SU-DHL-6 (cell line): ENCODE results near the gene JPH3.
"Not testable (repeated sequence)": the region's sequence is repeated elsewhere in the genome, so short reads cannot be mapped to it uniquely, and the experiment has no call there.

Experiments
- H2AFZ ChIP-seq: fragments of 200-600 bp; sonication (generic); 2 replicates; pipeline ENCODE4 v1.6.1; 2014; ENCODE audit warnings: low read depth, mild to moderate bottlenecking, moderate library complexity, mixed read lengths, antibody characterized with exemption, low read length; ENCODE audit not compliant: severe bottlenecking
- H3F3A ChIP-seq: fragments of 200-600 bp; shearing (Covaris generic); 2 replicates; pipeline ENCODE4 v1.6.0; 2016; ENCODE audit warnings: antibody characterized with exemption, mild to moderate bottlenecking; ENCODE audit not compliant: insufficient read depth
- H3K27ac ChIP-seq: fragments of 200-600 bp; sonication (generic); 2 replicates; pipeline ENCODE4 v1.5.1; 2016; ENCODE audit warnings: low read depth, mild to moderate bottlenecking, low read length, moderate library complexity, mixed read lengths
- H3K27me3 ChIP-seq: fragments of 200-600 bp; sonication (generic), shearing (Covaris generic); 2 replicates; pipeline ENCODE4 v1.6.0; 2014; ENCODE audit warnings: mild to moderate bottlenecking, low read length
- H3K36me3 ChIP-seq: fragments of 200-600 bp; sonication (generic); 2 replicates; pipeline ENCODE4 v1.6.1; 2014; ENCODE audit warnings: mild to moderate bottlenecking, low read length, mixed read lengths
- H3K4me2 ChIP-seq: fragments of 300-600, 200-600 bp; shearing (Covaris generic), sonication (generic); 2 replicates; pipeline ENCODE4 v1.6.0; 2014; ENCODE audit warnings: low read length, low read depth, mild to moderate bottlenecking; ENCODE audit not compliant: poor library complexity, severe bottlenecking
- H3K4me3 ChIP-seq: fragments of 200-600 bp; sonication (generic); 2 replicates; pipeline ENCODE4 v1.5.1; 2014; ENCODE audit warnings: antibody characterized with exemption, low read length, mild to moderate bottlenecking, mixed read lengths; ENCODE audit not compliant: insufficient read depth, poor library complexity, severe bottlenecking
- H3K79me2 ChIP-seq: fragments of 200-600 bp; sonication (generic); 2 replicates; pipeline ENCODE4 v1.6.1; 2014; ENCODE audit warnings: mild to moderate bottlenecking, low read length, moderate library complexity; ENCODE audit not compliant: insufficient read depth
- H3K9ac ChIP-seq: fragments of 200-600 bp; sonication (generic); 2 replicates; pipeline ENCODE4 v1.7.0; 2014; ENCODE audit warnings: mild to moderate bottlenecking, low read length
- H3K9me2 ChIP-seq: fragments of 200-600 bp; sonication (generic); replicated peaks from 2 replicates; pipeline ENCODE4 v1.6.1; 2014; ENCODE audit warnings: low read length; ENCODE audit not compliant: insufficient read depth
- H3K9me3 ChIP-seq: fragments of 200-600 bp; sonication (generic); 2 replicates; pipeline ENCODE4 v1.6.1; 2014; ENCODE audit warnings: low read length, mixed read lengths; ENCODE audit not compliant: insufficient read depth
- H4K20me1 ChIP-seq: fragments of 200-600 bp; sonication (generic); 2 replicates; pipeline ENCODE4 v1.6.1; 2014; ENCODE audit warnings: low read depth, mild to moderate bottlenecking, antibody characterized with exemption, low read length, moderate library complexity, mixed read lengths
- EZH2phosphoT487 ChIP-seq: fragments of 200-600 bp; sonication (generic), shearing (Covaris generic); conservative IDR thresholded peaks from 2 replicates; pipeline ENCODE4 v1.6.1; 2018; ENCODE audit warnings: mild to moderate bottlenecking, antibody characterized with exemption, low read length, moderate library complexity, mixed read lengths
- TF ChIP-seq, protein P1 (sequence below): fragments of 200-600 bp; sonication (generic); IDR thresholded peaks from one replicate; pipeline ENCODE4 v1.5.1; 2017; ENCODE audit warnings: antibody characterized with exemption, mild to moderate bottlenecking, low read length, moderate library complexity; ENCODE audit not compliant: insufficient read depth, poor library complexity, severe bottlenecking

JPH3 gene

DNA sequence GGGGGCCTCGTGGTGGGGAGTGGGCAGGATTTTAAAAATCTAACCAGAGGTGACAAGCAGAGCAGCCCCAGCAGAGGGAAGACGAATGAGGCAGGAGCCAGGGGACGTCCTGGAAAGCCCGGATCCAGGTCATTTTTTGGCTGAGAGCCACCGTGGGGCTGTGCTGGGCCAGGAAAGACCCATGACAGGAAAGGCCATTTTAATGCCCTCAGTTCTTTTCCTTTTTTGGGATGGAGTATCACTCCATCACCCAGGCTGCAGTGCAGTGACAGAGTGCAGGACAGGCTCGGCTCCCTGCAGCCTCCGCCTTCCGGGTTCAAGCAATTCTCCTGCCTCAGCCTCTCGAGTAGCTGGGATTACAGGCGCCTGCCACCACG, 30.5 kb upstream of the JPH3 start:
- Histone ChIP-seq H4K20me1 (no peaks in the 10 kb centered on the region), H3K9me2 (no peaks in the 10 kb centered on the region), H3K36me3 (no peaks in the 10 kb centered on the region), H3K27me3 (no peaks in the 10 kb centered on the region), H3K9ac (no peak overlapping the region), H3F3A (no peaks in the 10 kb centered on the region), H3K4me3 (no peak overlapping the region), H3K9me3 (no peaks in the 10 kb centered on the region), H3K79me2 (no peaks in the 10 kb centered on the region), H2AFZ (no peak overlapping the region), H3K4me2 (no peak overlapping the region), H3K27ac (no peak overlapping the region)
- TF ChIP-seq, protein P1, sequence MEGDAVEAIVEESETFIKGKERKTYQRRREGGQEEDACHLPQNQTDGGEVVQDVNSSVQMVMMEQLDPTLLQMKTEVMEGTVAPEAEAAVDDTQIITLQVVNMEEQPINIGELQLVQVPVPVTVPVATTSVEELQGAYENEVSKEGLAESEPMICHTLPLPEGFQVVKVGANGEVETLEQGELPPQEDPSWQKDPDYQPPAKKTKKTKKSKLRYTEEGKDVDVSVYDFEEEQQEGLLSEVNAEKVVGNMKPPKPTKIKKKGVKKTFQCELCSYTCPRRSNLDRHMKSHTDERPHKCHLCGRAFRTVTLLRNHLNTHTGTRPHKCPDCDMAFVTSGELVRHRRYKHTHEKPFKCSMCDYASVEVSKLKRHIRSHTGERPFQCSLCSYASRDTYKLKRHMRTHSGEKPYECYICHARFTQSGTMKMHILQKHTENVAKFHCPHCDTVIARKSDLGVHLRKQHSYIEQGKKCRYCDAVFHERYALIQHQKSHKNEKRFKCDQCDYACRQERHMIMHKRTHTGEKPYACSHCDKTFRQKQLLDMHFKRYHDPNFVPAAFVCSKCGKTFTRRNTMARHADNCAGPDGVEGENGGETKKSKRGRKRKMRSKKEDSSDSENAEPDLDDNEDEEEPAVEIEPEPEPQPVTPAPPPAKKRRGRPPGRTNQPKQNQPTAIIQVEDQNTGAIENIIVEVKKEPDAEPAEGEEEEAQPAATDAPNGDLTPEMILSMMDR, result no peak
- no peak for TF ChIP-seq EZH2phosphoT487

DNA sequence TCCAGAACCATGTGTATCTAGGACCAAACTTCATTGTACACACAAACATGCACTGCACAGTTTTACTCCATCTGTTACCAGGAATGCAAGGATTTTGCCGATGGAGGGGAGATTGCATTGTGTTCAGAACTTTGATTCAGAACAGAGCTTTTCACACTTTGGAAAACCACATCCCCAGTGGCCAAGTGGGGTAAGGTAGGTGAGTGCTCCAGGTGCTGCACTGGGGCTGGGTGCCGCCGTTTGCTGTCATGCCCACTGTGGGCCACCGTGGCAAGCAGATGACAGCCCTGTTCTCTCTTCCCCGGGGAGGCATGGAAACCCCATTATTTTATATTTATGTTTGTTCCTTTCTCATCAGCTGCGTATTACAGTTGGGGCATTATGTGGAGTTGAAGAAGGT, 29.3 kb upstream of the JPH3 start:
- H3F3A ChIP-seq, result no peaks in the 10 kb centered on the region
- TF ChIP-seq, protein P1, result no peak
- no peak for TF ChIP-seq EZH2phosphoT487
- no peaks in the 10 kb centered on the region for H3K9me3 ChIP-seq
- H3K4me3 ChIP-seq, result no peak overlapping the region
- no peaks in the 10 kb centered on the region for H3K36me3 ChIP-seq
- no peaks in the 10 kb centered on the region for H4K20me1 ChIP-seq
- H2AFZ ChIP-seq, result no peak overlapping the region
- H3K27ac ChIP-seq, result no peak overlapping the region
- no peak overlapping the region for H3K9ac ChIP-seq
- no peaks in the 10 kb centered on the region for H3K9me2 ChIP-seq
- no peak overlapping the region for H3K4me2 ChIP-seq
- H3K79me2 ChIP-seq, result no peaks in the 10 kb centered on the region
- H3K27me3 ChIP-seq, result no peaks in the 10 kb centered on the region

GRCh38 chr16:87575027-87575804, 27.1 kb upstream of the JPH3 start:
- TF ChIP-seq EZH2phosphoT487, result no peak
- Histone ChIP-seq H3K79me2 (no peaks in the 10 kb centered on the region), H3K9ac (no peak overlapping the region), H4K20me1 (no peaks in the 10 kb centered on the region), H3K36me3 (no peaks in the 10 kb centered on the region), H2AFZ (no peak overlapping the region), H3K4me3 (no peak overlapping the region), H3K9me2 (no peaks in the 10 kb centered on the region), H3K27me3 (no peaks in the 10 kb centered on the region), H3K27ac (no peak overlapping the region), H3K4me2 (no peak overlapping the region), H3F3A (no peaks in the 10 kb centered on the region), H3K9me3 (no peaks in the 10 kb centered on the region)

- no peaks in the 10 kb centered on the region for H4K20me1 ChIP-seq
- no peak overlapping the region for H2AFZ ChIP-seq
- no peaks in the 10 kb centered on the region for H3K36me3 ChIP-seq
- no peak overlapping the region for H3K9ac ChIP-seq
- H3K79me2 ChIP-seq, result no peaks in the 10 kb centered on the region
- no peaks in the 10 kb centered on the region for H3F3A ChIP-seq
- H3K4me3 ChIP-seq, result no peak overlapping the region
- H3K27me3 ChIP-seq, result no peaks in the 10 kb centered on the region
- no peak overlapping the region for H3K4me2 ChIP-seq
- H3K9me3 ChIP-seq, result no peaks in the 10 kb centered on the region
- H3K9me2 ChIP-seq, result no peaks in the 10 kb centered on the region
- no peak overlapping the region for H3K27ac ChIP-seq
- no peak for TF ChIP-seq EZH2phosphoT487
Observed at GRCh38 chr16:87576171-87576570, 26.1 kb upstream of the JPH3 start.

DNA sequence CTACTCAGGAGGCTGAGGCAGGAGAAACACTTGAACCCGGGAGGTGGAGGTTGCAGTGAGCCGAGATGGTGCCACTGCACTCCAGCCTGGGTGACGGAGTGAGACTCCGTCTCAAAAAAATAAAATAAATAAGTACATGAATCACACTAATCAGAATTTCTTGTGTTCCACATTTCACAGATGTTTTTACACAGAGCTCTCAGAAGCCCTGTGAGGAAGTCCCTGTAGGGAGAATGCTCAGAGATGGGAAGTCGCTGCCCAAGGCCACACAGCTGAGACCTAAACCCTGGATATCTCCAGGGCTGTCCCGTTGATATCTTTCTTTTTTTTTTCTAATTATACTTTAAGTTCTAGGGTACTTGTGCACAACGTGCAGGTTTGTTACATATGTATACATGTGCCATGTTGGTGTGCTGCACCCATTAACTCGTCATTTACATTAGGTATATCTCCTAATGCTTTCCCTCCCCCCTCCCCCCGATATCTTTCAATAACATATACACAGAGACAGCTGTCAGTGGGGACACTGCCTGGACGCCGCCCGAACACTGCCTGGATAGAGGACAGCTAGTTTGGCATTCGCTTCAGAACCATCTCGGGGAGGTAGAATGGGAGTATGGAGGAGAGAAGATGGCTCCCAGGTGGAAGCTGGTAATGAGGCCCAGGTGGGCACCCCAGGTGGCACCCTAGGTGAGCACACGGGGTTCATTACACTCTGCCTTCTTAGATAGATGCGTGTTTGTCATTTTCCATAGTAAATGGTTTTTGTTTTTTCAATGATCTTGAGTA, 24.0 kb upstream of the JPH3 start:
- not testable (repeated sequence) for H3K27ac ChIP-seq, H4K20me1 ChIP-seq, H3K4me2 ChIP-seq, H3K27me3 ChIP-seq, H3K9me3 ChIP-seq, H3K9ac ChIP-seq, H3K4me3 ChIP-seq, H3K9me2 ChIP-seq, H3F3A ChIP-seq, H3K36me3 ChIP-seq, H2AFZ ChIP-seq, H3K79me2 ChIP-seq
